Pancreas (tissue), 10 donors: ENCODE results near the gene PRKCZ. TPM values are rescaled to one million over a fixed set of nuclear protein-coding genes. Genes with fewer than 3 reads are reported as not detected.
A peak's percentile ranks its signal among the peaks of the same experiment; 100 is the strongest.

Experiments used
- ATAC-seq, 4 donors: fragments of 200-7000 bp; cut with Tn5 transposase; one replicate each; pipeline versions ENCODE4 v1.8.0 to v1.9.1; 2020; ENCODE audit warnings: mild to moderate bottlenecking in 4 of 4, moderate library complexity in 4 of 4
- DNase-seq, 6 donors: peaks; one replicate each; pipeline ENCODE4 v3.0.0-alpha.2; 2020
- FAIRE-seq: peaks from 2 replicates; lab custom pipeline; 2012; peaks lifted over from hg19 to GRCh38; lab: Jason Lieb, UNC
- H3K27ac ChIP-seq, 4 donors: fragments of 200-600 bp; sonication (generic); 1 replicate in 3 of 4; 2 replicates in 1 of 4; pipeline versions ENCODE4 v1.5.0 to v1.8.0; 2020
- H3K27me3 ChIP-seq, 4 donors: fragments of 200-600 bp; one replicate each; pipeline ENCODE4 v1.8.0; 2021
- H3K36me3 ChIP-seq, 3 donors: fragments of 200-600 bp; sonication (generic) in 1 of 3; one replicate each; pipeline versions ENCODE4 v1.5.0 to v1.8.0; 2020 to 2021
- H3K4me1 ChIP-seq, 3 donors: fragments of 200-600 bp; one replicate each; pipeline ENCODE4 v1.8.0; 2021
- H3K4me3 ChIP-seq, 4 donors: fragments of 200-600 bp; sonication (generic) in 2 of 4; one replicate each; pipeline versions ENCODE4 v1.5.0 to v1.8.0; 2020 to 2021
- H3K9me3 ChIP-seq, 4 donors: fragments of 200-600 bp; one replicate each; pipeline ENCODE4 v1.8.0; 2021
- CTCF ChIP-seq, 4 donors: fragments of 200-600 bp; sonication (generic) in 3 of 4; IDR thresholded peaks; one replicate each; pipeline versions ENCODE4 v1.5.0 to v1.8.0; 2021; ENCODE audit warnings: antibody characterized with exemption in 4 of 4
- WGBS, 2 donors: extraction: QIAGEN DNeasy Blood & Tissue Kit; methylation state at CpG; one replicate each; pipeline ENCODE4 v1.1.7; 2013; 5-methylcytosine and 5-hydroxymethylcytosine counted together
- intact Hi-C, 3 donors: fragments of 100-400 bp; cut with DNase I; formaldehyde crosslinking; loops; one replicate each; pipeline versions ENCODE4 v1.11.1 to v1.14.2; 2022
- polyA plus RNA-seq, 2 donors: library from polyadenylated mRNA; stranded (reverse); fragments of 200-250 nt; gene quantifications; one replicate each; pipeline ENCODE4 v1.2.3, GENCODE V29; 2013
- total RNA-seq, 6 donors: library from RNA; stranded (reverse); fragmentation: NEBNext Ultra II Directional in 4 of 6; extraction: Animal tissue kit (Norgen Biotek cat#: 25700) in 4 of 6; gene quantifications; one replicate each; pipeline versions ENCODE4 v1.2.1 to v1.2.4, GENCODE V29; 2021 to 2023
- donor health status: healthy with polysubstance abuse.
- donor health status: DM: no; HTN: no; CAD: no; lungs with moderate emphysema.
- donor health status: DM: no; HTN: no; CAD: no.
- donor health status: control.
- donor health status: control.
- donor health status: Bipolar disorder and iron deficiency.
- donor health status: DM: yes; HTN: yes; CAD: no.
- donor health status: DM: no; HTN: no; CAD: no.
- donor health status: DM: no; HTN: no; CAD: no.
- donor health status: DM: yes; HTN: yes; CAD: no.

PRKCZ gene
- total and polyA plus RNA-seq, 8 donors: 9.8 to 27.4 (median 17.1) TPM

GRCh38 chr1:2182376-2182775, 132.2 kb downstream of the PRKCZ start:
- no peaks in the 10 kb centered on the region for H3K9me3 ChIP-seq
- H3K4me3 ChIP-seq: no peak overlapping the region
- TF ChIP-seq CTCF (IDR thresholded peaks at IDR 0.05): no peak
- peak in 1 of 6 donors; percentile 45 for DNase-seq
- no peaks in the 10 kb centered on the region for H3K27me3 ChIP-seq
- no peaks in the 10 kb centered on the region for H3K4me1 ChIP-seq
- WGBS, 2 donors: 93 to 96% methylated on average over 13 of the region's 13 CpGs
- no peak for FAIRE-seq
- no peaks in the 10 kb centered on the region for H3K36me3 ChIP-seq
- no peak for ATAC-seq
- intact Hi-C loops: no loop called here
- no peak overlapping the region for H3K27ac ChIP-seq

- WGBS, 2 donors: 91% methylated on average over 15 of the region's 15 CpGs
- intact Hi-C loops: no loop called here
Measured at GRCh38 chr1:2183937-2184334, 133.7 kb downstream of the PRKCZ start.

GRCh38 chr1:2184531-2184930, 134.3 kb downstream of the PRKCZ start:
- no peaks in the 10 kb centered on the region for H3K4me1 ChIP-seq

More at GRCh38 chr1:2183937-2184334, 133.7 kb downstream of the PRKCZ start:
- H3K9me3 ChIP-seq: no peaks in the 10 kb centered on the region
- no peak for FAIRE-seq
- TF ChIP-seq CTCF (IDR thresholded peaks at IDR 0.05): no peak
- H3K36me3 ChIP-seq: no peaks in the 10 kb centered on the region
- no peaks in the 10 kb centered on the region for H3K4me1 ChIP-seq
- H3K27ac ChIP-seq: no peak overlapping the region
- no peak for ATAC-seq
- no peak overlapping the region for H3K4me3 ChIP-seq
- H3K27me3 ChIP-seq: no peaks in the 10 kb centered on the region
- no peak for DNase-seq

GRCh38 chr1:2184934-2185333, 134.7 kb downstream of the PRKCZ start:
- no peak for TF ChIP-seq CTCF (IDR thresholded peaks at IDR 0.05)
- 94 to 96% methylated on average over 33 of the region's 33 CpGs for WGBS, 2 donors
- FAIRE-seq (no peak), DNase-seq (no peak), ATAC-seq (no peak)
- Histone ChIP-seq H3K27me3 (no peaks in the 10 kb centered on the region), H3K4me1 (no peaks in the 10 kb centered on the region), H3K4me3 (no peak overlapping the region), H3K27ac (no peak overlapping the region), H3K36me3 (no peaks in the 10 kb centered on the region), H3K9me3 (no peaks in the 10 kb centered on the region)
- intact Hi-C loops: no loop called here

More at GRCh38 chr1:2184531-2184930, 134.3 kb downstream of the PRKCZ start:
- Histone ChIP-seq H3K36me3 (no peaks in the 10 kb centered on the region), H3K4me3 (no peak overlapping the region), H3K27ac (no peak overlapping the region), H3K9me3 (no peaks in the 10 kb centered on the region), H3K27me3 (no peaks in the 10 kb centered on the region)
- FAIRE-seq: no peak
- intact Hi-C loops: no loop called here
- DNase-seq: no peak
- 90 to 92% methylated on average over 18 of the region's 18 CpGs for WGBS, 2 donors
- no peak for TF ChIP-seq CTCF (IDR thresholded peaks at IDR 0.05)
- ATAC-seq: no peak

GRCh38 chr1:2185880-2186855, 136.0 kb downstream of the PRKCZ start:
- no peaks in the 10 kb centered on the region for H3K27me3 ChIP-seq
- no peak overlapping the region for H3K27ac ChIP-seq
- no peak for DNase-seq
- FAIRE-seq: no peak
- TF ChIP-seq CTCF (IDR thresholded peaks at IDR 0.05): no peak
- peaks cover 0 to 8% (median 0%) of the 10 kb centered on the region in 3 donors for H3K4me1 ChIP-seq
- WGBS, 2 donors: 90 to 95% methylated on average over 38 of the region's 38 CpGs
- H3K36me3 ChIP-seq: no peaks in the 10 kb centered on the region
- intact Hi-C loops: no loop called here
- H3K9me3 ChIP-seq: no peaks in the 10 kb centered on the region
- no peak overlapping the region for H3K4me3 ChIP-seq
- no peak for ATAC-seq
